Measurements from ENCODE around the gene KIF26B.

DNA sequence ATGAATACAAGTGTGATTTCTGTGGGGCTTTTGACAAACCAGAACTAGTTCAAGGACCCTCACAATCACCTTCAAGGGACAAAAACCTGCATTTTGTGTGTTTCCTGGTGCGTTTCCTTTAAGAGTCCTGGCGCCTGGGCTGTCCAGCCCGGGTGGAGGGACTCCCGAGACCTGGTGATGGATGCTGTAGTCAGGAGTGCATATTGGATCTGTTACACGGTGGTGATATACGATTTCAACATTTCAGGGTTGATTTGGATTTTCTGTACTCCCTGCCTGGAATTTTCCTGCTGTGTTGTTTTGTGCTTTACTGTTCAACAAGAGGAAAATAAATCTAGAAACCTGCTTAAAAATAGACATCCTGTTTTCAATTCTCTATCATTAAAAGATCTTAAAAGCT is 162.0 kb downstream of the KIF26B start:
- TF ChIP-seq EP300 (IDR thresholded peaks at IDR 0.05; ENCODE audit: borderline replicate concordance in 1 of 2, control insufficient read depth in 1 of 2, low read depth in 2 of 2, low read length in 2 of 2) (no peak), POLR2A (IDR thresholded peaks at IDR 0.05; ENCODE audit: low read depth, low read length) (no peak), KDM1A (IDR thresholded peaks at IDR 0.05; ENCODE audit: borderline replicate concordance) (no peak), CREB1 (IDR thresholded peaks at IDR 0.05; ENCODE audit: low read depth) (no peak), ZZZ3 (IDR thresholded peaks at IDR 0.05; ENCODE audit: control insufficient read depth, insufficient read length, low read depth) (no peak), POLR2AphosphoS5 (IDR thresholded peaks at IDR 0.05; ENCODE audit: low read length) (no peak), BRCA1 (IDR thresholded peaks at IDR 0.05; ENCODE audit: low read depth, low read length) (no peak), SRF (IDR thresholded peaks at IDR 0.05; ENCODE audit: low read depth in 2 of 2, low read length in 2 of 2) (no peak), CREM (IDR thresholded peaks at IDR 0.05; ENCODE audit: low read depth) (no peak), ZNF274 (IDR thresholded peaks at IDR 0.05; ENCODE audit: insufficient read depth, insufficient read length) (no peak), HCFC1 (IDR thresholded peaks at IDR 0.05; ENCODE audit: low read length) (no peak)
- TF ChIP-seq, protein P1, sequence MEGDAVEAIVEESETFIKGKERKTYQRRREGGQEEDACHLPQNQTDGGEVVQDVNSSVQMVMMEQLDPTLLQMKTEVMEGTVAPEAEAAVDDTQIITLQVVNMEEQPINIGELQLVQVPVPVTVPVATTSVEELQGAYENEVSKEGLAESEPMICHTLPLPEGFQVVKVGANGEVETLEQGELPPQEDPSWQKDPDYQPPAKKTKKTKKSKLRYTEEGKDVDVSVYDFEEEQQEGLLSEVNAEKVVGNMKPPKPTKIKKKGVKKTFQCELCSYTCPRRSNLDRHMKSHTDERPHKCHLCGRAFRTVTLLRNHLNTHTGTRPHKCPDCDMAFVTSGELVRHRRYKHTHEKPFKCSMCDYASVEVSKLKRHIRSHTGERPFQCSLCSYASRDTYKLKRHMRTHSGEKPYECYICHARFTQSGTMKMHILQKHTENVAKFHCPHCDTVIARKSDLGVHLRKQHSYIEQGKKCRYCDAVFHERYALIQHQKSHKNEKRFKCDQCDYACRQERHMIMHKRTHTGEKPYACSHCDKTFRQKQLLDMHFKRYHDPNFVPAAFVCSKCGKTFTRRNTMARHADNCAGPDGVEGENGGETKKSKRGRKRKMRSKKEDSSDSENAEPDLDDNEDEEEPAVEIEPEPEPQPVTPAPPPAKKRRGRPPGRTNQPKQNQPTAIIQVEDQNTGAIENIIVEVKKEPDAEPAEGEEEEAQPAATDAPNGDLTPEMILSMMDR (IDR thresholded peaks at IDR 0.05 in 2 of 3, conservative IDR thresholded peaks at IDR 0.05 in 1 of 3; ENCODE audit: control insufficient read depth in 2 of 3, extremely low read depth in 1 of 3, insufficient read depth in 1 of 3, low read depth in 3 of 3, low read length in 3 of 3), result no peak
- TF ChIP-seq, protein P2, sequence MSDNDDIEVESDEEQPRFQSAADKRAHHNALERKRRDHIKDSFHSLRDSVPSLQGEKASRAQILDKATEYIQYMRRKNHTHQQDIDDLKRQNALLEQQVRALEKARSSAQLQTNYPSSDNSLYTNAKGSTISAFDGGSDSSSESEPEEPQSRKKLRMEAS (IDR thresholded peaks at IDR 0.05; ENCODE audit: low read depth, low read length), result no peak
- TF ChIP-seq, protein P3, sequence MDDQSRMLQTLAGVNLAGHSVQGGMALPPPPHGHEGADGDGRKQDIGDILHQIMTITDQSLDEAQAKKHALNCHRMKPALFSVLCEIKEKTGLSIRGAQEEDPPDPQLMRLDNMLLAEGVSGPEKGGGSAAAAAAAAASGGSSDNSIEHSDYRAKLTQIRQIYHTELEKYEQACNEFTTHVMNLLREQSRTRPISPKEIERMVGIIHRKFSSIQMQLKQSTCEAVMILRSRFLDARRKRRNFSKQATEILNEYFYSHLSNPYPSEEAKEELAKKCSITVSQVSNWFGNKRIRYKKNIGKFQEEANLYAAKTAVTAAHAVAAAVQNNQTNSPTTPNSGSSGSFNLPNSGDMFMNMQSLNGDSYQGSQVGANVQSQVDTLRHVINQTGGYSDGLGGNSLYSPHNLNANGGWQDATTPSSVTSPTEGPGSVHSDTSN (IDR thresholded peaks at IDR 0.05; ENCODE audit: insufficient replicate concordance, low read depth, low read length), result no peak
